GM21825 (cell line): Measurements from ENCODE around the gene SUSD6.
"Not testable (repeated sequence)": the region's sequence is repeated elsewhere in the genome, so short reads cannot be mapped to it uniquely, and the experiment has no call there.

Experiments
- ATAC-seq: cut with Tn5 transposase; IDR thresholded peaks from one replicate; pipeline ENCODE4 v1.9.1; 2021; ENCODE audit warnings: mild to moderate bottlenecking, moderate library complexity; ENCODE audit not compliant: unreplicated experiment

SUSD6 gene

DNA sequence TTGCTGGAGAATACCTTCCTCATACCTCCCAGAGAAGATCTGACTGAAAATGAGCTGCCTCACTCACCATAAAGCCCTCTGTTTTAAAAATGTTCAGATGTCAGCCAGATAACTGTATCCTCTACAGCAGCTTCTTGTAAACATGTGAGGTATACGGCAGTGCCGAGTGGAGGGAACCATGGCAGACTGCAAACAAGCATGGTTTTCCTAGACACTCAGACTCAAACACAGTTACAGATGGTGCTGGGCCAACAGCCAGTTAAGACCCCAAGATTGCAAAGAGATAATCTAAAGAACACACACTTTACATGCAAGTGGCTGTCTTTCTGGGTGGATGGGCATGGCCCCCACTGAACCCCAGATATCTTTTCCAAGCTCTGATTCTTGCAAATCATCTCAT is 20.1 kb upstream of the SUSD6 start:
- ATAC-seq, result no peak

DNA sequence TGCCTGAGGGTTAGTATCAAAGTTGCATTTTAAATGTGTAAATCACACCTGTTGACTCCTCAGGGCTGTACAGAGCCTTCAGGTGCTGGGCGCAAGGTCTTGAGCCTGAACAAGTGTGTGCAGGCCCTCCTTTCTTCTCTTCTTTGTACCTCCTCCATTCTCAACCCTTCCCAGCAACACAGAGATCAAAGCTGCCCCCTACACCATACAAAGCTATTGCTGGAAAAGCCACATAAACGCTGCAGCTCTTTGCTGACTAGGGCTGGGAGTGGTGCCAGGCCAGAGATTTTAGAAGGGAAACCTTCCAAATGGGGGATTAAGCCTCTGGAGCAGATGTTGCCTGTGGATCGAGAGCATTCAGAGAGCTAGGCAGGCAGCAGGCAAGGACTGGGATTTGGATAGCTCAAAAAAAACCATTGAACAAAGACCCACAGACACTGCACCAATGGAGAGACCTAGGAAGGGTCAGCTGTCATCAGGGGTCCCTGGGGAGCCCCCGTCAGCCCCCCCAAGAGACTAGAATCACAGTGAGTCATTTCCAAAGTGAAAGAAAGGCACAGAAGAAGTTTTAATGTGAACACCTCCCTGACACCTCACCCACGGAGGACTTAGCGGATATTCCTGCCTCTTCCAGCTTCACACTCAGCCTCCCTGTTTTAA is 18.2 kb upstream of the SUSD6 start:
- ATAC-seq, result no peak

DNA sequence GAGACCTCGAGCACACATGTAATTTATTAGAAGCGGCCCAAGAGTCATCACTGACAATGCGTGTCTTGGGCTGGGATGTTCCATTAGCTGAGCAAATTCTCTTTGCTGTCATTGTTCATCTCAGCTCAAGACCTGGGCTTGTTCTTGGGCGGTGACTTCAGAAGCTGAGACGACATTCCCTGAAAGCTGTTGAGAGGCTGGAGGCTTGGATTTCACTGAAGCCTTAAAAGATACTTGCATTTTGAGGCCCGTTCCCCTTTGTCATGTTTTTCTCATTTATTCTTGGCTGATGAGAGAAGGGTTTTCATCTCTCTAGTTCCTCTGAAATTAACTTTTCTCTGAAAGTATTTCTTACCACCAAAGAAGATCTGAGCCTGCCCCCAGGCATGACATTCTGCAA is 16.6 kb upstream of the SUSD6 start:
- no peak for ATAC-seq

DNA sequence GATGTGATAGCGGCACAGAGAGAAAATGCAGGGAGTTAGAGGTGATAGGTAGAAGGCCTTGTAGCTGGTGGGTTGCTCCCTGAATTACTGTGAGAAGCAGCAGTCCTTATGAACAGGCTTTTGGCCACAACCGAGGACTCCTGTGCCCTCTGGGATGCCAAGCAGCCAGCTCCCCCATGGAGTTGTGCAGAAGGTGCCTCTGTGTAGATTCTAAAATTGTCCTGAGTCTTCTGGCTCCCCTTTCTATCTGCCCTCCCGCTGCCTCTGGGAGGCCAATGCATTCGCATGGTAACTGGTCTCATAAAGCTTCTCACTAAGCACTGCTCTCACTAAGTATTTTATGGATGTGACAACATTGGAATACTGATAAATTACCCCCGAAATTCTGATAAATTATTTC is 16.1 kb upstream of the SUSD6 start:
- ATAC-seq, result no peak

DNA sequence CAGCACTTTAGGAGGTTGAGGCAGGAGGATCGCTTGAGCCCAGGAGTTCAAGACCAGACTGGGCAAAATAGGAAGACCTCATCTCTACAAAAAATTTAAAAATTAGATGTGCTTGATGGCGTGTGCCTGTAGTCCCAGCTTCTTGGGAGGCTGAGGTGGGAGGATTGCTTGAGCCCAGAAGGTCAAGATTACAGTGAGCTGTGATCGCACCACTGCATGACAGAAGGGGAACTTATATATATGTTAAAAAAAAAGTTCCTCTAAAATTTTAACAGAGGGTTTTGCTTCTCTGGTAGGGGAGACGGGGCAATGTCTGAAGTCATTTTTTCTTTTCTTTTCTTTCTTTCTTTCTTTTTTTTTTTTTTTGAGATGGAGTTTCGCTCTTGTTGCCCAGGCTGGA is 12.0 kb upstream of the SUSD6 start:
- ATAC-seq, result not testable (repeated sequence)

DNA sequence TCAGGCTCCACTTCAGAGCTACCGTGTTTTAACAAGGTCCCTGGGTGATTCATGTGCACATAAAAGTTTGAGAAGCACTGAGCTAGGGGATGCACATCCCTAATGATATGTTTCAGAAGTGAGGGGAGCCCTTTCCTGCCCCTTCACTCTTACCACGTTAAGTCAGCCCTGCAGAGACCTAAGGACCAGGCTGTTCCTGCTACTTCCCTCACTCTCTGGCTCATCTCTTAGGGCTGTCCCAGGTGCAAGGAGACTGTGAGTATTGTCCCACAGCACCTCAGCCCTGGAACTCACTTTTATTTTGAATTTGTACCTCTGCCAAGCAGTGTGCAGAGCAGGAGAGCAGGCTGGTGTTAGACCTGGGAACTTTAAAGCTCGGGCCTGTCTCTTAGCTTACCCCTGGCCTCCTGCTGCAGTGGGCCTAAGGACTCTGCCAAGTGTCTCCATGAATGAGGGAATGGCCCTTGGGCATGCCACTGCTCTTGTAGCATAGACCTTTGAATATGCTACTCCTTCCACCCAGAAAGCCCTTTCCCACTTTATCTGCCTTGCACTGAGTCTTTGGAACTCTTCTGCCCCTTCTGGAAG is 11.0 kb upstream of the SUSD6 start:
- no peak for ATAC-seq

DNA sequence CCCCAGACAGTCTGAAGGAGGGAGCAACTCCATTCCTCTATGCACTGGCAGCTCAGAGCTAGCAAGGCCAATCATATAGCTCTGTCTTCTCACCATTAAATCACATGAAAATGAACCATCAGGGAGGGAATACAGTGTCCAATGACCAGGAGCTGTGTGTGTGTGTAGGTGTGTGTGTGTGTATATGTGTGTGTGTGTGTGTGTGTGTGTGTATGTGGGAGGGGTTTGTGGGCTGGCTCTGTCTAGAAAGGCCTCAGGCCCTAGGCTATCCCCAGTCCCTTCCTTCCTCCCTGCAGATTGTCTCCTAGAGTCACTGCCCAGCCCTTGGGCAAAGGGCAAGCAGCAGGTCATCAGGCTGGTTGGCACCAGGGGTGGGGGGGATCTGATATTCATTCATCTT is 5.7 kb upstream of the SUSD6 start:
- ATAC-seq, result no peak

DNA sequence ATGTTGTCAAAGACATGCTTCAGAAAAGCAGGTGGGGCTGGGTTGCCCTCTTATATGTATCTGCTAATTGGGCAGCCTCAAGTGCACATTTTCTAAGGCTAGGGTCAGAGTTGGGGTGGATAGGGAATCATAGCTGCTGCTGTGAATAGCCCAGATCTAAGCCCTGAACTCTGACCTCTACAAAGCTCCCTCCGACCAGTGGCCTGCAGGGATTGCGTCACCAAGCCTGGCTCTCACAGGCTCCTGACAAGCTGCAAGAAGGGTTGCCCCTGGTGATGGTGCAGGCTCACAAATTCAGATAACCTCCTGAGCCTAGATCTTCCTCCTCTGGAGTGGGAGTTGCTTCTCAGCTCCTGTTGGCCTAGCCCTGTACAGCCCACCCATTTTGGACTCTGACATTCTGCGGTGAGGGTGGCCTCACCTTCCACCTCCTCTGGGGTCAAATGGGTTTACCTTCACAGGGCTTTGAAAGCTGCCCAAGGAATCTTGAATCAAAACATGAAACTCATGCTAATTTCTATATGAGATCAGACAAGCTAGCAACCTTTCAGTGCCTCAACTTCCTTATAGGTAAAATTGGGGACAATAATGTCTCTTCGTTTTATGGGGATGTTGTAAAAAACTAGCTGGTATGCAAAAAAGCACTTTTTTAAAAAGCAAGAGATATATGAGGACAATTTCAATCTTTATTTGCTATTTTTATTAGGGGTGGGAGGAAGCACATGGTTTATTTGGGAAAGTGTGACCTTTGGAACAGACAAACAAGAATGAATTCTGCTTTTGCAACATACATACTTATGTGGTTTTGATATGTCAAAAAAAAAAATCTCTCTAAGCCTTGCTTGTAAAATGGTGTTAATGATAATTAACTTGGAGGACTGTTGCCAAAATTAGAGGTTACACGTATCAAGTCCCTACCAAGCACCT is 4.9 kb upstream of the SUSD6 start:
- no peak for ATAC-seq

DNA sequence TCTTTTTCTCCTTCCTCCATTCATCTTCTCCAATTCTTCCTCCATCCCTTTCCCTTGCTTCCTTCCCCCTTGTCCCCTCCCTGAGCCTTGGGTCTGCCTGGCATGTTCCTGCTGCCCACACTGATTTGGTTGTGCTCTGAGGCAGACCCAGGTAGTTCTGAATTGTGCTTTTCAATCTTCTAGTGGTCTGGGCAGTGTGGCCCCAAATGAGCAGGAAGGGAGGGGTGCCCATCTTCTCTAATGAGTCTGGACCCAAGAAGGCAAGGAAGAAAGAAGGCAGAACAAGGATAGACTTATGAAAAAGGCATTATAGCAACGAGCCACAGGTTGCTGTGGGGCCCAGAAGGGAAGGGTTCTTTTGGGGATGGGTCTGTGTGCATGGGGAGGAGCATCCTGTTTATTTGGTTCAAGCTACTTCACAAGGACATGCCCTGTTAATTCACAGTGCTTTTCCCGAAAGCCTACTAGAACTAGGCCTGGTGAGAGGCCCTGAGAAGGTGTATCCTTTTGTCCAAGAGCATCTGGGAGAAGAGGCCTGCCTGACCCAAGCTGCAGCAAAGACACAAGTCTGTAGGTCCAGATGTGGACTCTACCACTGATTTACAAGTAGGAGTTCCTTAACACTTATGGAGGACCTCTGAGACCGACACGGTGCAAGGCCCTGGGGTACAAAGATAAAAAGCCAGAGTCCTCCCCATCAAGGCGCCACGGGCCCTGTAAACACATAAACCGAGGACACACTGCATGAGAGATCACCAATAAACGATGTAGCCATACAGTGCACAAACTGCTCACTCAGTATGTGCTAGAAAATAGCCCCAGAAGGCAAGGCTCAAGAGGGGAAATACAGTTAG is 1.1 kb upstream of the SUSD6 start:
- ATAC-seq, result no peak

DNA sequence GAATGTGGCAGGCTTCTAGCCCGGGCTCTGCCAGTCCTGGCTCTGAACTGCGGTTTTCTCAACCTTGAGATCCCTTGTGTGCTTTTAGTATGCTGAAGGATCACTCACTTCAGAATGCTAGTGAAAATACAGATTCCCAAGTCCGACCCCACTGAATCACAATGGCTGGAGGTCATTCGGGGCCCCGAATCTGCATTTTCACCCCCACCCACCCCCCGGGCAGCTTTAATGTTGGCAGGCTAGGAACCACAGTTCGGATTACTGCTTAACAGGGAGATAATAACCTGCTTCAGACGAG is 573 bp upstream of the SUSD6 start:
- no peak for ATAC-seq

DNA sequence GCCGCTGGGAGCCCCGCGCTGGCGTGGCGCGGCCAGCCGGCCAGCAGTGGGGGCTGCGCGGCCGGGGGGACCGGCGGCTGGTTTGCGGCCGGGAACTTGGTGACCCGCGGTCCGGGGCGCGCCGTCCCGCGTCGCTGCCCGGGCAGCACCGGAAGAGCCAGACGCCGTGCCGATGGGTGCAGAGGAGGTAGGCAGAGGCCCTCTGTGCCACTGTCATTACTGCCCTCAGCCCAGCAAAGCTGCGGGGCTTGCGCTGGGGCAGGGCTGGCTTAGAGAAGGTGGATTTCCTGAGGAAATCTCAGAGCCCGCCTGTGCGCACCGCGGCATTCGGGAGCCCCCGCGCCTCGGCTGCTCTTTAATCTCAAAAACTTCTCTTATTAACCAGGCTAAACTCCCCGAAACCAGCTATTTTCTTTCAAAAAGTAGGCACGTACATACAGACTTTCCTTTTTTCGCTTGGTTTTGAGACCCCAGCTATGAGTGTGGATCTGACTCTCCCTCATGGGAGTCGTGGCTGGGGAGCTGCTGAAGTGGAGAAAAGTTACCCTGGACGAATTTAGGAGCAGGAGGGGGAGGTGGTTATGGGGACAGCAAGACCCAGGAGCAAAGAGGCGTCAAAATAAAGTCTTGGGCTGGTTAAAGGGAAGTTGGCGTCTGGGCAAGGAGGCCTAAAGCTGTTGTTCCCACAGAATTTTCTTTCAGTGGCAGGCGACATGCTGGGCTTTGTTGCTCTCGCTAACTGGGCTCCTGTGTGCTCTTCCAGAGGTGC is 802 bp downstream of the SUSD6 start:
- ATAC-seq, result peak; percentile 14

DNA sequence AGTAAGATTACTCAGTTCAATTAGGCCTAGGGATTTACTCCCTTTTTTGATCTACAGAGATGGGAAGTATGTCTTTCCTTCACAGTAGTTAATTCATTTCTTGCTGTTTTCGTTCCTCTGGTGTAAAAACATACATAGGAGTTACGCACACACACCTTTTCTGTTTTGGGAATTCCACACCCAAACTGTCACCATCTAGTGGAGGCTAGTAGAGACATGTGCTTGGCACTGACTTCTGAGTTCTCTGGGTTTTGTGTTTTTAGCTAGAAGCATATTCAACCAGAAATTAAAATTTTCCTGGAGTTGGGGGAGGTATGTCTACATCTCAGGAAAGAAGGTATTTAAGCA is 1.4 kb downstream of the SUSD6 start:
- ATAC-seq, result no peak

DNA sequence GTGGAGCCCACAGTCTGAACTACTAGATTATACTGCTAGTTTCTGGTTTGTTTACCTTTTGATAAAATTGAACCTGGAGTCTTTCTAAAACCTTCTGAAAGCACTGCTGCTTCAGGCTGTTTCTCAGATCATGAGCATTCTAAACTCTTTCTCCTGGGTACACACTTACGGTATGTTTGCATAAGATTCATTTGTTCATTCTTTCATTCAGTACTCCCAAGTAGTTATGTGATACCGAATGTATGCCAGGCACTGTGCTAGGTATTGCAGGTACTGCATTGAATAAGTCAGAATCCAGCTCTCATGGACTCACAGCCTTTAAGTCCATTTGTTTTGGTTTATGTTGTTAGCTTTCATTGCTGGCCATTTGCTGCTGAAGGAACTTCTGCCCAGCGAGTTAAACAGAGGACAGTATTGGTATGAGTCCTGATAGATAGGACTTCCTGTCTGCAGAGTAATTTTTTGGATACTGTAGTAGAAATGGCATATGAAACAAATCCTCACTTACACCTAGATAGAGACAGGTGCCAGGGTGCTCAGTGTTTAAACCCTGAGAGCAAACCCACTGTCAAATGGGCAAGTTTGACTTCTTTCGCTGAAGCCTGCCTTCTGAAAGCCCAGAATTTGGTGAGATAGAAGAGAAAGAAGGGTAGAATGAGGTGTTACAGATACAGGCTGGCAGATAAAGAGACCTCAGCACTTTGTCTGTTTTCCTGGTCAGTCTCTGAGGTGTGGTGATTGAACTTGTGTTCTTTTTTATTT is 2.1 kb downstream of the SUSD6 start:
- ATAC-seq, result no peak

DNA sequence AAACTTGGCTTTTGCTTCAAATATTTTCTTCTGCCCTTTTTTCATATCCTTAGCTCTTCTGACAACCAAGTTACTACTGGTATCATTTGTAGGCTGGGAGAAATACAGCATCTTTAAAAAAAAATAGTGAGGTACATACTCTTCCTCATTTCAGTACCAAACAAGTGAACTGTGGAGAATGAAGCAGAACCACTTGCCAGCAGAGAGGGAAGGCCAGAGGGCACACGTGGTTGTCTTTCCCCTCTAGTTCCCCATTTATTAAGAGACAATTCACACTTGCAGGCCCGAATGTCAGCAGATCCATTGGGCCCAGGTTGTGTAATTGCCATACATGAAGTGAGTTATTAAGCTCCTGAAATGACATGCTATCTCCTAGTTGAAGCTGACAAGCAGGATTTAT is 3.2 kb downstream of the SUSD6 start:
- ATAC-seq, result no peak

DNA sequence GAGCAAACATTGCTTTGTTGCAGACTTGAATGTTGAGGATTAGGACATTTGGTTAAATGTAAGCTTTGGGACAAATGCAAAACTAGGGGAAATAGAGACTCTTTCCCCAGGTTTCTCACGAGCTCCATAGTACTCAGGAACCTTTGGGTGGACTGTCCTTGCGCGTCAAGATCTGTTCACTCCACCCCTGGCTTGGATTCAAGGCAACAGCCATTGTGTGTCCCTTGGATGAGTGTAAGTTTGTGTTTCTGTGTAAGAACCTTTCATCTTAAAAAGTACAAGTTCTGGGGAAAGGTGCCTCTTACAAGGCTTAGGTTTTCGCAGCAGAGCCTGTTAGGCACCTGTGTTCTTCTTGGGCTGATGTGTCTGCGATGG is 3.7 kb downstream of the SUSD6 start:
- peak; percentile 2 for ATAC-seq

DNA sequence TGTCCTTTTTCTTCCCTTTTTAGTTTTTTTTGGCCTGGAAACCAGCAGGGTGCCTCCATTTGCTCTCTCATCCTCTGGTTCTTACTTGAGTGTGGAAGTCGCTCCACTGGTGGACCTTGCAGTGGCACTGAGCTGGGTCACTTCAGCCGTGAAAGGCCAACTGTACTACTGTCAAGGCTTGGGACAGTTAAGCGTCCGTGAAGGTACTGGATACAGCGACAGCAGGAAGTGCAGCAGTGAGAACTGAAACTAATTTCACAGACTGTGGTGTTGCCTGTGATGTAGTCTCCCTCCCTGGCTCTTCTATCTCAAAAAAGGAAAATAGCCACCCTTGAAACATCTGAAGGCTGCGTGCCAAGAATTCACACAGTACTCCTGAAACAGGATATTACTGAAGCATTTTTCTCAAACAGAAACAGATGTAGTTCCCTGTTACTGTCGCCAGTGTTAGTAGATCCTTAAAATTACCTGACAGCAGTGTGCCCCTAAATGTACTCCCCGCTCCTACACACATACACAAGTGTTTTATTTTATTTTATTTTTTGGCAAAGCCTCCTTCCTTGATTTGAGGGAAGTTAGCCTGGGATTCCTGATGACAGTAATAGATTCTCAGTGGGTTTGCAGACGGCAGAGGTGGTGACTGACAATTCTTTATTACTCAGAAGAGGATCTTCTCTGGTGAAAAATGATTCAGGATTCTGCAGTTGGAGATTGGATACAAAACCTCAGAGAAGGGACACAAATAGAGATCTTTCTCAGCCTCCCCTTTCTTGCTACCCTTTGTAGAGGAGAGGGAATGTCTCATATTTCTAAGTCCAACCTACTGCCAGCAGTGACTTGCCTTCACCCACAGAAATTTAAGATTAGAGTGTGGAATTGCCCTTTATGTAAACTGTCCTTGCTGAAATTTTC is 4.4 kb downstream of the SUSD6 start:
- ATAC-seq, result peak; percentile 45

DNA sequence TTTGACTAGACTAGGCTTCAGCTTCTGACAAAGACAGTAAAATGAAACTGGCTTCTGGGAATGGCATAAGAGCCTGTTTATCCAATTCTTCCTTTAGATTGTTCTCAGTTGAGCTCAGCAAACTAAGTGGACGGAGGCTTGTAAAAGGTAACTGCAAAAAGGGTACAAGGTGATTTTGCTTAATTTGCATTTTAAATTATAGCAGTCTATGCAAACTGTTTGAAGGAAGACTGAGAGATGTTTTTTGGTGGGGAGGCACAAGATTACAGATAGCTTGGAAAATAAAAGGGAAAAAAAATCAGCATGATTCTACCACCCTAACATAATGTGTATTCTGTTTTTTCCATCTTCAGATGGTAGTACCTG is 5.0 kb downstream of the SUSD6 start:
- ATAC-seq, result no peak

DNA sequence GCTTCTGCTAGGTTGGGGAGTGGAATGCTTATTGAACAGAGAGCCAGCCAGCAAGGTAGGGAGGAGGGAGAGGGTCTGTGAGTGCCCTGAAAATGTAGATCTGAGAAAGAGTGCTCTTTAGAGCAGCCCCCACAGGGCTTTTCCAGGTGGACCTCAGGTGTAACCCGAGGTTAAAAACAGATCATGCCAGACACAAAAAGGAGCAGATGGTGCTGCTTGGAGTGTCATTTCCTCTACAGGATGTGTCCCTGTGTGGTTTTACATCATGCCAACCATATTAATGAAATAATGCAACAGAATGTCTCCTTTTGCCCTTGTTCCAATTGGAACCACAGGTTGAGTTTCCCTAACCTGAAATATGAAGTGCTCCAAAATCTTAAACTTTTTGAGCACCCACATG is 6.4 kb downstream of the SUSD6 start:
- ATAC-seq, result no peak

DNA sequence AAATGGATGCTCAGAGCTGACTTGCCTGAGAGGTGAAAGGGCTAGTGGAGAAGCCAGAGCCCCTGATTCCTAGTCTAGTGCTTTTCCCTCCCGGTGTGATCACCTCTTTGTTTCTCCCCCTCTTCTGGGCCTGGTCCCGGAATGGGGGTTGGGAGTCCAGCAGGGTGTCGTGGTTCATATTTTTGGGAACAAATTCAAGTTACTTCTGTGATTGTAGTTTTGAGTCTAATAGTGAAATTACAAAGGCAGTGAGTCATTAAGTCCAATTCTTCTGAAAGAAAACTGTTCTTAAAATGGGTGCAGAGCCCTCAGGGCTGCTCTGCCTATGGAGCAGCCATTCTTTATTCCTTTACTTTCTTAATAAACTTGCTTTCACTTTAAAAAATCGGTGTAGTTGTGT is 7.6 kb downstream of the SUSD6 start:
- ATAC-seq, result no peak
